Ovary (tissue), 9 donors: ENCODE measurements around the gene GRK5. TPM values are rescaled to one million over a fixed set of nuclear protein-coding genes. Genes with fewer than 3 reads are reported as not detected.

Source experiments
- DNase-seq, 5 donors: peaks; one replicate each; pipeline ENCODE4 v3.0.0-alpha.2; 2019 to 2020
- H3K27ac ChIP-seq, 2 donors: fragments of 200-600 bp; one replicate each; pipeline versions ENCODE4 v1.5.1 to v1.8.0; 2019 to 2022
- H3K27me3 ChIP-seq: fragments of 200-600 bp; one replicate; pipeline ENCODE4 v1.8.0; 2022
- H3K36me3 ChIP-seq: fragments of 200-600 bp; sonication (generic); one replicate; pipeline ENCODE4 v1.5.1; 2019
- H3K4me1 ChIP-seq: one replicate; pipeline ENCODE4 v1.8.1; 2013; ENCODE audit warnings: mild to moderate bottlenecking, moderate library complexity; ENCODE audit not compliant: insufficient read depth
- H3K4me3 ChIP-seq: fragments of 200-600 bp; sonication (generic); one replicate; pipeline ENCODE4 v1.5.1; 2017
- H3K9me3 ChIP-seq, 2 donors: fragments of 200-600 bp in 1 of 2; sonication (generic) in 1 of 2; one replicate each; pipeline versions ENCODE4 v1.5.1 to v1.8.1; 2013 to 2019; ENCODE audit warnings: mild to moderate bottlenecking in 1 of 2, moderate library complexity in 1 of 2
- EP300 ChIP-seq: sonication (generic); formaldehyde crosslinking; IDR thresholded peaks from one replicate; pipeline ENCODE4 v1.6.1; 2017; ENCODE audit warnings: antibody characterized with exemption
- POLR2A ChIP-seq: fragments of 450-650 bp; IDR thresholded peaks from one replicate; pipeline ENCODE4 v1.6.1; 2017; ENCODE audit warnings: antibody characterized with exemption, mild to moderate bottlenecking, moderate library complexity
- WGBS, 3 donors: extraction: QIAGEN DNeasy Blood & Tissue Kit in 1 of 3; methylation state at CpG; one replicate each; pipeline versions ENCODE4 v1.1.5 to v1.1.7; 2013 to 2017; 5-methylcytosine and 5-hydroxymethylcytosine counted together
- intact Hi-C, 4 donors: fragments of 100-400 bp; cut with DNase I; formaldehyde crosslinking; loops; one replicate each; pipeline versions ENCODE4 v1.11.0 to v1.15.1; 2022 to 2023
- polyA plus RNA-seq, 2 donors: library from polyadenylated mRNA; stranded (reverse); fragments of 200-250 nt in 1 of 2; fragments of 350-450 nt in 1 of 2; fragmentation: Illumina TruSeq in 1 of 2; extraction: RNeasy Lipid Tissue Mini Kit (QIAGEN cat#74804) in 1 of 2; gene quantifications; one replicate each; pipeline ENCODE4 v1.2.3, GENCODE V29; 2013 to 2014
- total RNA-seq, 7 donors: library from RNA; depleted of rRNA in 2 of 7; stranded (reverse); fragments of >200 nt in 2 of 7; fragmentation: NEBNext Ultra II Directional in 3 of 7; extraction: Animal tissue kit (Norgen Biotek cat#: 25700) in 3 of 7; gene quantifications; one replicate each; pipeline versions ENCODE4 v1.1.0 to v1.2.4, GENCODE V29; 2016 to 2023
- TF ChIP-seq, protein P1 (sequence below), 3 donors: fragments of 450-650 bp in 2 of 3; fragments of 200-600 bp in 1 of 3; IDR thresholded peaks; one replicate each; pipeline versions ENCODE4 v1.5.1 to v1.8.0; 2016 to 2022; ENCODE audit warnings: antibody characterized with exemption in 3 of 3, mild to moderate bottlenecking in 1 of 3
- donor health status: DM: no; HTN: no; CAD: no; lungs with moderate emphysema.
- donor health status: DM: no; HTN: no; CAD: no.
- donor health status: Bipolar disorder and iron deficiency.
- donor health status: DM: yes; HTN: yes; CAD: no.
- donor health status: DM: no; HTN: no; CAD: no.
- donor health status: DM: yes; HTN: yes; CAD: no.

GRK5 gene
- total and polyA plus RNA-seq, 9 donors, result 10.0 to 115 (median 38.2) TPM

DNA sequence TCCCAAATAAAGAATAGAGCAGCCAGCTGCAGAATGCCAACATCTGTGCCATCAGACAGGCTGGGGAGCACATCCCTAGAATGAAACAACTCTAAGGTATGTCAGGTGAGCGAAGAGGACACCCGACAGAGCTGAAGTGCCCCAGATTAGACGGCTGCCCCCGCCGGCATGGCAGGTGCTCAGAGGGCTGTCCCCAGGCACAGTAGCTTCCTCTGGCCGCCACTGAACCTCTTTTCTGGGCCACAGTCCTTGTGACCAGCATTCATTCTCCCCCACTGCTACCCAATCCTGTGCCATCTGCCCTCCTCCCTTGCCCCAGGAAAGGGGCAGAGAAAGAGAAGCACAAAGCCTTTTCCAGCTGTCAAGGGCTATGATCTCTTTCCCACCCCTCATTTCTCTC, 293.4 kb downstream of the GRK5 start:
- intact Hi-C loops, result no loop called here
- Histone ChIP-seq H3K27me3 (no peaks in the 10 kb centered on the region), H3K9me3 (no peaks in the 10 kb centered on the region), H3K36me3 (no peaks in the 10 kb centered on the region), H3K4me1 (peaks cover 3% of the 10 kb centered on the region), H3K4me3 (no peak overlapping the region), H3K27ac (no peak overlapping the region)
- no peak for TF ChIP-seq POLR2A
- no peak for TF ChIP-seq EP300
- TF ChIP-seq, protein P1, sequence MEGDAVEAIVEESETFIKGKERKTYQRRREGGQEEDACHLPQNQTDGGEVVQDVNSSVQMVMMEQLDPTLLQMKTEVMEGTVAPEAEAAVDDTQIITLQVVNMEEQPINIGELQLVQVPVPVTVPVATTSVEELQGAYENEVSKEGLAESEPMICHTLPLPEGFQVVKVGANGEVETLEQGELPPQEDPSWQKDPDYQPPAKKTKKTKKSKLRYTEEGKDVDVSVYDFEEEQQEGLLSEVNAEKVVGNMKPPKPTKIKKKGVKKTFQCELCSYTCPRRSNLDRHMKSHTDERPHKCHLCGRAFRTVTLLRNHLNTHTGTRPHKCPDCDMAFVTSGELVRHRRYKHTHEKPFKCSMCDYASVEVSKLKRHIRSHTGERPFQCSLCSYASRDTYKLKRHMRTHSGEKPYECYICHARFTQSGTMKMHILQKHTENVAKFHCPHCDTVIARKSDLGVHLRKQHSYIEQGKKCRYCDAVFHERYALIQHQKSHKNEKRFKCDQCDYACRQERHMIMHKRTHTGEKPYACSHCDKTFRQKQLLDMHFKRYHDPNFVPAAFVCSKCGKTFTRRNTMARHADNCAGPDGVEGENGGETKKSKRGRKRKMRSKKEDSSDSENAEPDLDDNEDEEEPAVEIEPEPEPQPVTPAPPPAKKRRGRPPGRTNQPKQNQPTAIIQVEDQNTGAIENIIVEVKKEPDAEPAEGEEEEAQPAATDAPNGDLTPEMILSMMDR (IDR thresholded peaks at IDR 0.05), result no peak
- WGBS, 3 donors, result 93 to 96% (median 95%) methylated on average over 6 of the region's 6 CpGs
- DNase-seq, result no peak

DNA sequence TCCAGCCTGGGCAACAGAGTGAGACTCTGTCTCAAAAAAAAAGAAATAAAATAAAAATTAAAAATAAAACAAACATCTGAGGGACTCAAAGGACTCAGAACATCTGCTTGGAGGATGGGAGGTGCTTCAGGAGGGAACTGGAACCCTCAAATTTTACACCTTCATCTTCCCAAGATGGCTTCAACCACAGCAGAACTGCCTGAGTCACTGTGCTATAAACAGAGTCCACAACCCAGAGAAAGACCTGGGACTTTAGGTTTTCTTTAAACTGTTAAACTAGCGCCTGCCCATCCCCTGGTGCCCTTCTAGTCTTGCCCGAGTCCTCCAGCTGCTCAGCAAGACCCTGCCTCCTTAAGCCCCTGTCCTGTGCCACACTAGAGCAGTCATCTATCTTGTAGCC, 294.3 kb downstream of the GRK5 start:
- no peak for TF ChIP-seq EP300
- TF ChIP-seq, protein P1 (IDR thresholded peaks at IDR 0.05), result no peak
- TF ChIP-seq POLR2A, result no peak
- Histone ChIP-seq H3K27me3 (no peaks in the 10 kb centered on the region), H3K4me3 (no peak overlapping the region), H3K27ac (no peak overlapping the region), H3K9me3 (no peaks in the 10 kb centered on the region), H3K36me3 (no peaks in the 10 kb centered on the region), H3K4me1 (peaks cover 3% of the 10 kb centered on the region)
- DNase-seq, result no peak
- 94 to 100% (median 96%) methylated on average over 2 of the region's 2 CpGs for WGBS, 3 donors
- intact Hi-C loops, result no loop called here

DNA sequence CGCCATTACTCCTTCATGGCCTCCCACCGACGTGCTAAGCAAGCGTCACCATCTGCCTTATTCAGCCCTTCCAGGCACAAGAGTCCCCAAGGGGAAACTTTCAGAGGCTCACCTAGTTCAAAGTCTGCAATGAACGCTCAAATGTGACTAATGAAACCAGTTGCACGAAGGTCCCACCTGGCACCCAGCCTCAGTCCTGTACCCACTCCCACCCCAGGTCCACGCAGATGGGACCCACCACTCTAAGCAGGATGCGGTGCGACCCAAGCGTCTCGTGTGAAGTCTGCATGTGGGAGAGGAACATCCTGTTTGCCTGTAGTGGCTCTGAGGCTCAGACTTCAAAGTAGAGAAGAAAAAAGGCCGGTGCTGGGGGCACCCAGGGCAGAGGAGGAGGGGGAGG, 294.8 kb downstream of the GRK5 start:
- H3K9me3 ChIP-seq, result no peaks in the 10 kb centered on the region
- H3K27ac ChIP-seq, result no peak overlapping the region
- TF ChIP-seq, protein P1 (IDR thresholded peaks at IDR 0.05), result no peak
- TF ChIP-seq POLR2A (no peak), EP300 (no peak)
- 83 to 93% (median 85%) methylated on average over 12 of the region's 12 CpGs for WGBS, 3 donors
- H3K4me3 ChIP-seq, result no peak overlapping the region
- no peaks in the 10 kb centered on the region for H3K27me3 ChIP-seq
- H3K36me3 ChIP-seq, result no peaks in the 10 kb centered on the region
- intact Hi-C loops, result no loop called here
- H3K4me1 ChIP-seq, result peaks cover 3% of the 10 kb centered on the region
- DNase-seq, result no peak

DNA sequence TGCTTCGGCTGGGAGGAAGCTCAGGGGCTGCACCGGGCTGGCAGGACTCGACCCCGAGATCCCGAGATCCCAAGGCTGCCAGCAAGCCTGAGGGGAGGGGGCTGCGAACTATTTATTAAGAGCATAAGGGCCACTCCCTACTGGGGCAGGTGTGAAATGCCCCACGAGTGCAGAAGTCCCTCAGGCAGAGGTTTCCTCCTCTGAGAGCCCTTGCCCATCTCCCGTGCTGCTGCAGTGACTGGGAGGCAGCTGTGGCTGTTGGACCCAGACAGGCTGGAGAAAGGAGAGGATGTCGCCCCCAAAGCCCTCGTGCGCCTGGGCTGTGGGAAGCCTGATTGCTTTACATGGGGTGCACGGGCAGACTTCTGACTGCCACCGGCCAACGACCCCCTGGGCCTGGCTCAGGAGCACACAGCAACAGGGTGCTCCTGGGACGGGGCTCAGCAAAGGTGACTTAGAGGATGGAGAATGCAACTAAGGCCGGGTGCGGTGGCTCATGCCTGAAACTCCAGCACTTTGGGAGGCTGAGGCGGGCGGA, 295.3 kb downstream of the GRK5 start:
- Histone ChIP-seq H3K27ac (no peak overlapping the region), H3K4me1 (peaks cover 3% of the 10 kb centered on the region), H3K36me3 (no peaks in the 10 kb centered on the region), H3K4me3 (no peak overlapping the region), H3K9me3 (no peaks in the 10 kb centered on the region), H3K27me3 (no peaks in the 10 kb centered on the region)
- intact Hi-C loops, result no loop called here
- DNase-seq, result no peak
- no peak for TF ChIP-seq POLR2A
- TF ChIP-seq EP300, result no peak
- TF ChIP-seq, protein P1 (IDR thresholded peaks at IDR 0.05), result no peak
- WGBS, 3 donors, result 74 to 81% (median 80%) methylated on average over 19 of the region's 19 CpGs
